Mammary epithelial cell (primary cell): ENCODE results near the gene CCDC33.

Source experiments
- EZH2 ChIP-seq: IDR thresholded peaks from 2 replicates; pipeline ENCODE4 v1.6.1; 2012; ENCODE audit warnings: low read length, inconsistent platforms, borderline replicate concordance
- TF ChIP-seq, protein P1 (sequence below), 2 donors: IDR thresholded peaks in 1 of 2; conservative IDR thresholded peaks in 1 of 2; 2 replicates each; pipeline ENCODE4 v1.5.1; 2011 to 2012; ENCODE audit warnings: inconsistent platforms in 2 of 2, low read length in 2 of 2, mild to moderate bottlenecking in 2 of 2, control low read depth in 1 of 2, low read depth in 1 of 2; ENCODE audit not compliant: insufficient read depth in 1 of 2; ENCODE audit errors: extremely low read depth in 1 of 2

DNA sequence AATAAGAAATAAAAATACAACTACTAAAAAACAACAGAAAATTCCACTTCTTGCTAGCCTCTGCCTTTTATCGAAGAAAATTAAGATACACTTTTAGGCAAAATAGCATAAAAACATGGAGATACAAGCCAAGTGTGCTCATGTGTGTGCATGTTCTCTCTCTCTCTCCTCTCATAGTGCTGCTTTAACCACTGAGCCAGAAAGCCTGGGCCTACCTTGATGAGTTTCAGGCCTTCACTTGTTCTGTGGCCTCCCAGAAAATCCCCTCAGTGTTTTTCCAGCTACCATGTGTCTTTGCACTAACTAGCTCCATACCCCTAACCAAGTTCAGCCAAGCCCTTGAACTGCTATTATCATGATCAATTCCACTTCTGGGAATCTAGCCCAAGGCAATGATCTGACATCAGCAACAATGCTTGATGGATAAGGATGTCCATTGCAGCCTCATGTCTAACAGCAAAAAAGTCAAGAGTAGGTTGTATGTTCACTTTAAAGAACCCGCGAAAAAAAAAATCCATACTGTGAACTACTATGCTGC, 113.2 kb downstream of the CCDC33 start:
- TF ChIP-seq, protein P1, sequence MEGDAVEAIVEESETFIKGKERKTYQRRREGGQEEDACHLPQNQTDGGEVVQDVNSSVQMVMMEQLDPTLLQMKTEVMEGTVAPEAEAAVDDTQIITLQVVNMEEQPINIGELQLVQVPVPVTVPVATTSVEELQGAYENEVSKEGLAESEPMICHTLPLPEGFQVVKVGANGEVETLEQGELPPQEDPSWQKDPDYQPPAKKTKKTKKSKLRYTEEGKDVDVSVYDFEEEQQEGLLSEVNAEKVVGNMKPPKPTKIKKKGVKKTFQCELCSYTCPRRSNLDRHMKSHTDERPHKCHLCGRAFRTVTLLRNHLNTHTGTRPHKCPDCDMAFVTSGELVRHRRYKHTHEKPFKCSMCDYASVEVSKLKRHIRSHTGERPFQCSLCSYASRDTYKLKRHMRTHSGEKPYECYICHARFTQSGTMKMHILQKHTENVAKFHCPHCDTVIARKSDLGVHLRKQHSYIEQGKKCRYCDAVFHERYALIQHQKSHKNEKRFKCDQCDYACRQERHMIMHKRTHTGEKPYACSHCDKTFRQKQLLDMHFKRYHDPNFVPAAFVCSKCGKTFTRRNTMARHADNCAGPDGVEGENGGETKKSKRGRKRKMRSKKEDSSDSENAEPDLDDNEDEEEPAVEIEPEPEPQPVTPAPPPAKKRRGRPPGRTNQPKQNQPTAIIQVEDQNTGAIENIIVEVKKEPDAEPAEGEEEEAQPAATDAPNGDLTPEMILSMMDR (conservative IDR thresholded peaks at IDR 0.05 in 1 of 2, IDR thresholded peaks at IDR 0.05 in 1 of 2; ENCODE audit: extremely low read depth in 1 of 2, insufficient read depth in 1 of 2, low read depth in 1 of 2, low read length in 2 of 2), result no peak
- TF ChIP-seq EZH2, result no peak
